SK-N-SH treated with all-trans-retinoic acid at 6 μM for 48 hours (cell line): ENCODE results near the gene CACNA2D3.

Source experiments
- ATAC-seq: fragments of 200-7000 bp; cut with Tn5 transposase; 3 replicates; pipeline ENCODE4 v1.9.1; 2020; ENCODE audit warnings: mild to moderate bottlenecking, moderate library complexity
- ARNTL ChIP-seq: fragments of 450-650 bp; formaldehyde crosslinking; IDR thresholded peaks from 2 replicates; pipeline ENCODE4 v1.5.0; 2020; ENCODE audit warnings: low read depth, mild to moderate bottlenecking, moderate library complexity, borderline replicate concordance
- BACH2 ChIP-seq: fragments of 250-450 bp; sonication (Bioruptor Pico); IDR thresholded peaks from 2 replicates; pipeline ENCODE4 v1.9.0; 2021; ENCODE audit warnings: mild to moderate bottlenecking, borderline replicate concordance
- CREB5 ChIP-seq: fragments of 250-450 bp; sonication (Bioruptor Pico); IDR thresholded peaks from 2 replicates; pipeline ENCODE4 v1.5.1; 2020; ENCODE audit warnings: low read depth, mild to moderate bottlenecking, moderate library complexity
- CSDC2 ChIP-seq: fragments of 250-450 bp; sonication (Bioruptor Pico); IDR thresholded peaks from 2 replicates; pipeline ENCODE4 v1.5.0; 2020; ENCODE audit warnings: mild to moderate bottlenecking, moderate library complexity
- CSRNP3 ChIP-seq: fragments of 250-450 bp; sonication (Bioruptor Pico); IDR thresholded peaks from 2 replicates; pipeline ENCODE4 v1.5.1; 2021; ENCODE audit warnings: mild to moderate bottlenecking, moderate library complexity
- ESRRG ChIP-seq: fragments of 250-450 bp; sonication (Bioruptor Pico); IDR thresholded peaks from 2 replicates; pipeline ENCODE4 v1.6.1; 2021; ENCODE audit warnings: mild to moderate bottlenecking
- GLIS3 ChIP-seq: fragments of 250-450 bp; sonication (Bioruptor Pico); IDR thresholded peaks from 2 replicates; pipeline ENCODE4 v1.5.0; 2020; ENCODE audit warnings: mild to moderate bottlenecking, moderate library complexity
- ISL1 ChIP-seq: fragments of 250-450 bp; sonication (Bioruptor Pico); IDR thresholded peaks from 2 replicates; pipeline ENCODE4 v2.1.2; 2022; ENCODE audit warnings: mild to moderate bottlenecking, moderate library complexity
- PATZ1 ChIP-seq: fragments of 250-450 bp; sonication (Bioruptor Pico); IDR thresholded peaks from 2 replicates; pipeline ENCODE4 v1.8.0; 2020; ENCODE audit warnings: mild to moderate bottlenecking, moderate library complexity, borderline replicate concordance
- POU6F1 ChIP-seq: fragments of 250-450 bp; sonication (Bioruptor Pico); IDR thresholded peaks from 2 replicates; pipeline ENCODE4 v1.8.0; 2021; ENCODE audit warnings: low read depth, mild to moderate bottlenecking, moderate library complexity, borderline replicate concordance
- PPARA ChIP-seq: fragments of 250-450 bp; sonication (Bioruptor Pico); IDR thresholded peaks from 2 replicates; pipeline ENCODE4 v1.5.0; 2020; ENCODE audit warnings: mild to moderate bottlenecking, borderline replicate concordance
- SNAI2 ChIP-seq: fragments of 250-450 bp; sonication (Bioruptor Pico); IDR thresholded peaks from 2 replicates; pipeline ENCODE4 v1.5.0; 2020; ENCODE audit warnings: mild to moderate bottlenecking, moderate library complexity
- TCF4 ChIP-seq: fragments of 250-450 bp; sonication (Bioruptor Pico); IDR thresholded peaks from 2 replicates; pipeline ENCODE4 v1.8.0; 2021; ENCODE audit warnings: mild to moderate bottlenecking, moderate library complexity, borderline replicate concordance
- TOX ChIP-seq: fragments of 250-450 bp; sonication (Bioruptor Pico); IDR thresholded peaks from 2 replicates; pipeline ENCODE4 v1.8.0; 2021; ENCODE audit warnings: mild to moderate bottlenecking, moderate library complexity, borderline replicate concordance
- TSHZ2 ChIP-seq: fragments of 250-450 bp; sonication (Bioruptor Pico); IDR thresholded peaks from 2 replicates; pipeline ENCODE4 v1.5.0; 2020; ENCODE audit warnings: mild to moderate bottlenecking, moderate library complexity
- ZC3H10 ChIP-seq: fragments of 250-450 bp; sonication (Bioruptor Pico); IDR thresholded peaks from 2 replicates; pipeline ENCODE4 v1.5.1; 2021; ENCODE audit warnings: mild to moderate bottlenecking, moderate library complexity
- ZFP30 ChIP-seq: fragments of 450-650 bp; formaldehyde crosslinking; IDR thresholded peaks from 2 replicates; pipeline ENCODE4 v1.5.0; 2022; ENCODE audit warnings: mild to moderate bottlenecking, moderate library complexity
- ZNF565 ChIP-seq: fragments of 450-650 bp; formaldehyde crosslinking; conservative IDR thresholded peaks from 2 replicates; pipeline ENCODE4 v1.5.0; 2020; ENCODE audit warnings: low read depth, mild to moderate bottlenecking, moderate library complexity
- ZNF70 ChIP-seq: fragments of 450-650 bp; formaldehyde crosslinking; IDR thresholded peaks from 2 replicates; pipeline ENCODE4 v1.5.0; 2020; ENCODE audit warnings: mild to moderate bottlenecking, moderate library complexity
- ZNF8 ChIP-seq: fragments of 450-650 bp; formaldehyde crosslinking; IDR thresholded peaks from 2 replicates; pipeline ENCODE4 v1.5.0; 2020; ENCODE audit warnings: mild to moderate bottlenecking, moderate library complexity

Gene CACNA2D3

GRCh38 chr3:54243056-54243931, 120.9 kb downstream of the CACNA2D3 start:
- no peak for TF ChIP-seq TOX
- TF ChIP-seq POU6F1 (CRISPR knock-in tag), result no peak
- no peak for TF ChIP-seq ZNF70
- TF ChIP-seq TSHZ2 (CRISPR knock-in tag), result no peak
- no peak for ATAC-seq

- no peak for ATAC-seq
- TF ChIP-seq CSDC2 (CRISPR knock-in tag) (no peak), CREB5 (CRISPR knock-in tag) (no peak), ZNF565 (CRISPR knock-in tag) (no peak), BACH2 (CRISPR knock-in tag) (no peak), ARNTL (CRISPR knock-in tag) (no peak), ZNF70 (no peak), ISL1 (no peak), TSHZ2 (CRISPR knock-in tag) (no peak), CSRNP3 (CRISPR knock-in tag) (no peak), PPARA (CRISPR knock-in tag) (no peak), PATZ1 (CRISPR knock-in tag) (no peak), SNAI2 (CRISPR knock-in tag) (no peak)
These were observed 121.8 kb downstream of the CACNA2D3 start for GRCh38 chr3:54243960-54244682.

GRCh38 chr3:54251705-54252104, 129.4 kb downstream of the CACNA2D3 start:
- ATAC-seq, result no peak
- TF ChIP-seq CSRNP3 (CRISPR knock-in tag), result no peak
- no peak for TF ChIP-seq BACH2 (CRISPR knock-in tag)
- no peak for TF ChIP-seq GLIS3 (CRISPR knock-in tag)
- TF ChIP-seq CREB5 (CRISPR knock-in tag), result no peak
- no peak for TF ChIP-seq ESRRG (CRISPR knock-in tag)
- TF ChIP-seq CSDC2 (CRISPR knock-in tag), result no peak
- TF ChIP-seq ZC3H10 (CRISPR knock-in tag), result no peak
- no peak for TF ChIP-seq ZNF8 (CRISPR knock-in tag)
- TF ChIP-seq ZFP30, result no peak
- TF ChIP-seq TCF4 (CRISPR knock-in tag), result no peak
- TF ChIP-seq SNAI2 (CRISPR knock-in tag), result no peak
